Fibroblast of mammary gland (primary cell): Measurements from ENCODE around the gene CMIP.
"Not testable (repeated sequence)": the region's sequence is repeated elsewhere in the genome, so short reads cannot be mapped to it uniquely, and the experiment has no call there.

Source experiments
- DNase-seq: peaks from one replicate; pipeline ENCODE4 v3.0.0-alpha.2; 2010; ENCODE audit warnings: low read depth
- H3K4me3 ChIP-seq: 2 replicates; pipeline ENCODE4 v1.5.1; 2011; ENCODE audit warnings: low read depth, mild to moderate bottlenecking, low read length, moderate library complexity; ENCODE audit not compliant: control insufficient read depth
- CTCF ChIP-seq: conservative IDR thresholded peaks from 2 replicates; pipeline ENCODE4 v1.5.1; 2011; ENCODE audit warnings: low read depth, low read length, inconsistent platforms; ENCODE audit not compliant: control insufficient read depth, insufficient read depth

Gene CMIP

GRCh38 chr16:81523387-81524115, 78.9 kb downstream of the CMIP start:
- DNase-seq, result peak; percentile 89
- TF ChIP-seq CTCF, result no peak
- H3K4me3 ChIP-seq, result no peak overlapping the region

- H3K4me3 ChIP-seq, result no peak overlapping the region
- no peak for DNase-seq
- no peak for TF ChIP-seq CTCF
These were observed 79.8 kb downstream of the CMIP start for GRCh38 chr16:81524382-81524781.

DNA sequence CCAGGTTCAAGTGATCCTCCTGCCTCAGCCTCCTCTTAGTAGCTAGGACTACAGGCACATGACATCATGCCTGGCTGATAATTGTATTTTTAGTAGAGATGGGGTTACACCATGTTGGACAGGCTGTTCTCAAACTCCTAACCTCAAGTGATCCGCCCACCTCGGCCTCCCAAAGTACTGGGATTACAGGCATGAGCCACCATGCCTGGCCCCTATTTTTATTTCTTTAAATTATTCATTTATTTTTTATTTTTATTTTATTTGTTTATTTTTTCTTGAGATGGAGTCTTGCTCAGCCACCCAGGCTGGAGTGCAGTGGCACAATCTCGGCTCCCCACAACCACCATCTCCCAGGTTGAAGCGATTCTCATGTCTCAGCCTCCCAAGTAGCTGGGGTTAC, 80.3 kb downstream of the CMIP start:
- not testable (repeated sequence) for H3K4me3 ChIP-seq, DNase-seq

DNA sequence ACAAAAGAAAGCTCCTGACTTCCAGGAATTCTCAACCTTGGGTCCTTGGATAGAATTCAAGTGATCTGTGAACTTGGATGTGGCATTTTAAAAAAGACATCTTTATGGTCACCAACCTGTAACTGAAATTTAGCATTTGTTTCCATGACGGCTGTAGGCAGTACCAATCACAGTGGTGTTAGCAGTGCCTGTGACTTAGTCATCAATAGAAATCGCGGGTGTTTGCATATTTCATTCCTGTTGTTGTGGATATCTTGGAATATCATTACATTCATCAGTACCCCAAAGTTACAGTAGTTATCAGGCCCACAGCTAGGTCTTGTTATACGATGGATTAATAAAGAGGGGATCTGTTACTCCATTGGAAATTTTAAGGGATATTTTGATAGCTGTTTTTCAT, 81.6 kb downstream of the CMIP start:
- H3K4me3 ChIP-seq, result no peak overlapping the region
- peak; percentile 24 for DNase-seq
- TF ChIP-seq CTCF, result no peak

DNA sequence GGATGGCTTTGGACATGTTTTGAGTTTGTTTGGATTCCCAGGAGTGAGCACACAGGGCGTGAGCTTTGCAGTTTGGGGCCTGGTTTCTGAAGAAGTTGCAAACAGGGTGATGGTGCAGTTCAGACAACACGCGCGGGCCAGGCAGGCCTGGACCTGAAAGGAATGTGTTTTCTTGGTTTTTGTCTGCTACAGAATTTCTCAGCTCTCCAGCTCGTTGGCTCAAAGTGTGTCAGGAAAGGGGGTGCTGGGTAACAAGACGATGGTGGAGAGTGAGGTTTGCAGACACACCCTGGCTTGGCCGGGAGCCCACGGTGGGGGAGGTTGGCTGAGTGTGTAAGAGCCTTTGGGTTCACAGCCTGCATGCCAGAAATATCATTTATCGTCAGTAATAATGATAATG, 82.3 kb downstream of the CMIP start:
- peak; percentile 74 for DNase-seq
- no peak overlapping the region for H3K4me3 ChIP-seq
- TF ChIP-seq CTCF, result no peak

DNA sequence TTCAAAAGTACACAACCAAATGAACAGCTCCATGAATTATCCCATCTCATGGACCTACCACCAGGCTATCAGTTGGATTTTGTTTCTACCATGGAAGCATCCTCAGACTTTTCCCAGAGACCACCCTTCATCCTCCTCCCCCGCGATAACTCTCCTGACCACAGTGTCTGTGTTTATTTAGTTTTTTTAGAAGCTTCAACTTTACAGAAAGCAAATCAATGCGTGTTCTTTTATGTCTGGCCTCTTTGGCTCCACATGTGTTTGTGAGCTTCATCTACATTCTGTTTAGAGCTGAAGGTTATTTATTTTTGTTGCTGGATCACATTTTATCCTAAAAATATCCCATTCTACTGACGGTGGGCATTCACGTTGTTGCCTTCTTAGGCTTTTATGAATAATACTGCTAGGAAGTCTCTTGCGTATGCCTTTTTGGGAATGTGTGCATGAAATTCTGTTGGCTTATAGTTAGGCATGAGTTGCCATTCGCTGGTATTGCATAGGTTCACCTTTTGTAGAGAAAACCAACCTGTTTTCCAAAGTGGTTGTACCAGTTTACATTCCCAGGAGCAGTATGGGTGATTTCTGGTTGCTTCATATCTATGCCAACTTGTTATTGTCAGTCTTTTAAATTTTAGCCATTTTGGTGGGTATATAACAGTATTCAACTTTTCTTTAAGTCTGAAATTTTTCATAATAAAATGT, 83.0 kb downstream of the CMIP start:
- TF ChIP-seq CTCF, result no peak
- H3K4me3 ChIP-seq, result no peak overlapping the region
- no peak for DNase-seq

DNA sequence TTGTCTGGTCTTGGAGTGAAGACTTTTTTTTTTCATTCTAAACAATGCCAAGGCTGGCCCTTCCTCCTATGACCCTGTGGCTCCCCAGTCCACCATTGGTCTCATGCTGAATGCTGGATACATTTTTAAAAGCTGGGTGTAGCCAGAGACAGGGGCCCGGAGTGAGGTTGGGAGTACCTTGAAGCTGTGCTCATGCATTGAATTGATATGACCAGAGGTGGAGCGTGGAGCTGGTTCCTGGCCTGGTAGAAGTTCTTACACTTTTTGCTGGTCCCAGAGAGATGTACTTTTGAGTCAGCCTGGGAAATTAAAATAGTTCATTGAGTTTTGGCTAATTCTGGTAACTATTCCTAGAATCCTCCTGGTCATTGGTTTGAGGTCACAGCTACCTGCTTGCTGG, 83.6 kb downstream of the CMIP start:
- TF ChIP-seq CTCF, result no peak
- no peak for DNase-seq
- no peak overlapping the region for H3K4me3 ChIP-seq
